H9 (cell line): ENCODE data around the gene MYH16. TPM values are rescaled to one million over a fixed set of nuclear protein-coding genes. Genes with fewer than 3 reads are reported as not detected.
"Not testable (repeated sequence)": the region's sequence is repeated elsewhere in the genome, so short reads cannot be mapped to it uniquely, and the experiment has no call there.

Experiments
- DNase-seq: peaks from one replicate; pipeline ENCODE4 v3.0.0-alpha.2; 2017
- H2AFZ ChIP-seq: one replicate; pipeline ENCODE4 v1.6.1; 2013; ENCODE audit warnings: mild to moderate bottlenecking, low read length, control low read depth, moderate library complexity
- H2AK5ac ChIP-seq: 2 replicates; pipeline ENCODE4 v1.6.1; 2013; ENCODE audit warnings: low read length, control low read depth, mixed read lengths; ENCODE audit not compliant: insufficient read length
- H2BK120ac ChIP-seq: one replicate; pipeline ENCODE4 v1.6.1; 2013; ENCODE audit warnings: low read depth, mild to moderate bottlenecking, low read length, control low read depth, inconsistent platforms; ENCODE audit not compliant: poor library complexity, severe bottlenecking
- H2BK12ac ChIP-seq: 2 replicates; pipeline ENCODE4 v1.6.1; 2013; ENCODE audit warnings: low read length, control low read depth, mixed read lengths, low read depth; ENCODE audit not compliant: insufficient read length
- H2BK15ac ChIP-seq: 2 replicates; pipeline ENCODE4 v1.6.1; 2013; ENCODE audit warnings: low read depth, low read length, control low read depth
- H2BK20ac ChIP-seq: one replicate; pipeline ENCODE4 v1.6.1; 2013; ENCODE audit warnings: low read depth, mild to moderate bottlenecking, low read length, control low read depth, inconsistent platforms; ENCODE audit not compliant: poor library complexity, severe bottlenecking
- H2BK5ac ChIP-seq: 2 replicates; pipeline ENCODE4 v1.6.1; 2013; ENCODE audit warnings: low read length, control low read depth, mixed read lengths; ENCODE audit not compliant: insufficient read length
- H3K14ac ChIP-seq: 2 replicates; pipeline ENCODE4 v1.6.1; 2013; ENCODE audit warnings: low read length, control low read depth; ENCODE audit not compliant: insufficient read depth
- H3K18ac ChIP-seq: 2 replicates; pipeline ENCODE4 v1.6.1; 2013; ENCODE audit warnings: low read depth, mild to moderate bottlenecking, mixed read lengths, low read length, control low read depth; ENCODE audit not compliant: insufficient read length
- H3K23ac ChIP-seq: 2 replicates; pipeline ENCODE4 v1.6.1; 2013; ENCODE audit warnings: low read length, control low read depth, mixed read lengths, low read depth; ENCODE audit not compliant: insufficient read length
- H3K23me2 ChIP-seq: 2 replicates; pipeline ENCODE4 v1.6.1; 2013; ENCODE audit warnings: low read depth, mild to moderate bottlenecking, mixed read lengths, low read length, control low read depth; ENCODE audit not compliant: insufficient read length, poor library complexity, severe bottlenecking
- H3K27ac ChIP-seq: 2 replicates; pipeline ENCODE4 v1.5.1; 2013; ENCODE audit warnings: low read length, control low read depth, mixed read lengths, low read depth; ENCODE audit not compliant: insufficient read length
- H3K27me3 ChIP-seq: 2 replicates; pipeline ENCODE4 v1.6.1; 2013; ENCODE audit warnings: low read length, control low read depth, inconsistent platforms; ENCODE audit not compliant: insufficient read depth
- H3K4ac ChIP-seq: 2 replicates; pipeline ENCODE4 v1.6.1; 2013; ENCODE audit warnings: low read depth, mild to moderate bottlenecking, control low read depth, inconsistent platforms, low read length, moderate library complexity
- H3K4me1 ChIP-seq: 2 replicates; pipeline ENCODE4 v1.6.1; 2013; ENCODE audit warnings: low read length, control low read depth, inconsistent platforms; ENCODE audit not compliant: insufficient read depth
- H3K4me2 ChIP-seq: 2 replicates; pipeline ENCODE4 v1.6.1; 2013; ENCODE audit warnings: low read length, control low read depth, mixed read lengths; ENCODE audit not compliant: insufficient read length, insufficient read depth
- H3K56ac ChIP-seq: 2 replicates; pipeline ENCODE4 v1.6.1; 2013; ENCODE audit warnings: low read depth, mild to moderate bottlenecking, mixed read lengths, low read length, control low read depth; ENCODE audit not compliant: insufficient read length
- H3K79me1 ChIP-seq: 2 replicates; pipeline ENCODE4 v1.6.1; 2013; ENCODE audit warnings: low read depth, mild to moderate bottlenecking, moderate library complexity, low read length, control low read depth, inconsistent platforms; ENCODE audit not compliant: insufficient read depth, poor library complexity, severe bottlenecking
- H3K79me2 ChIP-seq: 2 replicates; pipeline ENCODE4 v1.6.1; 2013; ENCODE audit warnings: low read length, control low read depth, inconsistent platforms; ENCODE audit not compliant: insufficient read depth
- H3K9ac ChIP-seq: 2 replicates; pipeline ENCODE4 v1.6.1; 2013; ENCODE audit warnings: low read length, control low read depth, mixed read lengths; ENCODE audit not compliant: insufficient read length; ENCODE audit errors: extremely low read depth
- H3K9me3 ChIP-seq: one replicate; pipeline ENCODE4 v1.6.1; 2013; ENCODE audit warnings: low read depth, low read length, inconsistent platforms; ENCODE audit not compliant: control insufficient read depth
- H3T11ph ChIP-seq: one replicate; pipeline ENCODE4 v1.6.1; 2013; ENCODE audit warnings: mild to moderate bottlenecking, low read length, control low read depth, inconsistent platforms
- H4K20me1 ChIP-seq: one replicate; pipeline ENCODE4 v1.6.1; 2013; ENCODE audit not compliant: control insufficient read depth, insufficient read length, insufficient read depth
- H4K5ac ChIP-seq: 2 replicates; pipeline ENCODE4 v1.6.1; 2013; ENCODE audit warnings: low read depth, mild to moderate bottlenecking, mixed read lengths, low read length, control low read depth; ENCODE audit not compliant: insufficient read length
- H4K8ac ChIP-seq: replicated peaks from 2 replicates; pipeline ENCODE4 v1.6.1; 2013; ENCODE audit warnings: low read length, control low read depth, mixed read lengths, low read depth; ENCODE audit not compliant: insufficient read length
- H4K91ac ChIP-seq: 2 replicates; pipeline ENCODE4 v1.6.1; 2013; ENCODE audit warnings: low read depth, mild to moderate bottlenecking, moderate library complexity, mixed read lengths, low read length, control low read depth; ENCODE audit not compliant: insufficient read length
- H3K27ac Mint-ChIP-seq, 3 experiments: 2 replicates in 2 of 3; 3 replicates in 1 of 3; pipeline ENCODE4 v1.8.0; 2020 to 2021; ENCODE audit warnings: mixed read lengths in 3 of 3, mild to moderate bottlenecking in 1 of 3, moderate library complexity in 1 of 3
- H3K27me3 Mint-ChIP-seq: 2 replicates; pipeline ENCODE4 v1.8.0; 2021; ENCODE audit warnings: low read depth, mild to moderate bottlenecking, moderate library complexity, mixed read lengths
- H3K36me3 Mint-ChIP-seq, 3 experiments: 2 replicates in 2 of 3; 3 replicates in 1 of 3; pipeline ENCODE4 v1.8.0; 2020 to 2021; ENCODE audit warnings: low read depth in 3 of 3, mixed read lengths in 3 of 3; ENCODE audit not compliant: insufficient read depth in 1 of 3
- H3K4me1 Mint-ChIP-seq, 2 experiments: 2 replicates each; pipeline ENCODE4 v1.8.0; 2020; ENCODE audit warnings: mixed read lengths in 2 of 2
- H3K4me3 Mint-ChIP-seq, 2 experiments: 2 replicates in 1 of 2; 3 replicates in 1 of 2; pipeline ENCODE4 v1.8.0; 2020 to 2021; ENCODE audit warnings: mild to moderate bottlenecking in 2 of 2, mixed read lengths in 2 of 2, moderate library complexity in 1 of 2
- H3K9me3 Mint-ChIP-seq, 2 experiments: 2 replicates in 1 of 2; 3 replicates in 1 of 2; pipeline ENCODE4 v1.8.0; 2020; ENCODE audit warnings: mild to moderate bottlenecking in 2 of 2, mixed read lengths in 2 of 2, moderate library complexity in 1 of 2
- WGBS: extraction: QIAGEN DNeasy Blood & Tissue Kit; methylation state at CpG from one replicate; pipeline ENCODE4 v1.1.7; 2013; ENCODE audit warnings: missing lambda C conversion rate, low lambda C conversion rate, mixed read lengths; ENCODE audit not compliant: insufficient read length; ENCODE audit errors: extremely low coverage; 5-methylcytosine and 5-hydroxymethylcytosine counted together
- total RNA-seq: library from RNA; stranded (reverse); gene quantifications from 2 replicates; pipeline ENCODE4 v1.2.1, GENCODE V29; 2021
- TF ChIP-seq, protein P1 (sequence below): fragments of 200-600 bp; sonication (generic); conservative IDR thresholded peaks from 3 replicates; pipeline ENCODE4 v1.8.0; 2021; ENCODE audit warnings: antibody characterized with exemption, mild to moderate bottlenecking

MYH16 gene
- total RNA-seq, 1 experiment from 2014 or later = not detected

- Histone ChIP-seq H3K27me3 (no peaks in the 10 kb centered on the region), H3K79me2 (no peaks in the 10 kb centered on the region), H2BK5ac (no peak overlapping the region), H2BK15ac (no peak overlapping the region), H4K20me1 (no peaks in the 10 kb centered on the region), H3K9me3 (no peaks in the 10 kb centered on the region), H4K8ac (no peak overlapping the region), H3K18ac (no peak overlapping the region), H2AFZ (no peak overlapping the region), H3K27ac (no peak overlapping the region), H4K91ac (no peak overlapping the region), H3K4ac (no peak overlapping the region), H3K79me1 (no peaks in the 10 kb centered on the region), H3K14ac (no peak overlapping the region), H3K23ac (no peak overlapping the region), H2BK20ac (no peak overlapping the region), H3K9ac (no peak overlapping the region), H3K4me2 (no peak overlapping the region), H3K56ac (no peak overlapping the region), H2AK5ac (no peak overlapping the region), H2BK120ac (no peak overlapping the region), H3K23me2 (no peaks in the 10 kb centered on the region), H3T11ph (no peak overlapping the region), H2BK12ac (no peak overlapping the region), H3K4me1 (no peaks in the 10 kb centered on the region), H4K5ac (no peak overlapping the region)
- peaks cover 14 to 60% (median 45%) of the 10 kb centered on the region in 3 experiments; a peak in 6 of 7 replicates for H3K36me3 Mint-ChIP-seq
- TF ChIP-seq, protein P1, sequence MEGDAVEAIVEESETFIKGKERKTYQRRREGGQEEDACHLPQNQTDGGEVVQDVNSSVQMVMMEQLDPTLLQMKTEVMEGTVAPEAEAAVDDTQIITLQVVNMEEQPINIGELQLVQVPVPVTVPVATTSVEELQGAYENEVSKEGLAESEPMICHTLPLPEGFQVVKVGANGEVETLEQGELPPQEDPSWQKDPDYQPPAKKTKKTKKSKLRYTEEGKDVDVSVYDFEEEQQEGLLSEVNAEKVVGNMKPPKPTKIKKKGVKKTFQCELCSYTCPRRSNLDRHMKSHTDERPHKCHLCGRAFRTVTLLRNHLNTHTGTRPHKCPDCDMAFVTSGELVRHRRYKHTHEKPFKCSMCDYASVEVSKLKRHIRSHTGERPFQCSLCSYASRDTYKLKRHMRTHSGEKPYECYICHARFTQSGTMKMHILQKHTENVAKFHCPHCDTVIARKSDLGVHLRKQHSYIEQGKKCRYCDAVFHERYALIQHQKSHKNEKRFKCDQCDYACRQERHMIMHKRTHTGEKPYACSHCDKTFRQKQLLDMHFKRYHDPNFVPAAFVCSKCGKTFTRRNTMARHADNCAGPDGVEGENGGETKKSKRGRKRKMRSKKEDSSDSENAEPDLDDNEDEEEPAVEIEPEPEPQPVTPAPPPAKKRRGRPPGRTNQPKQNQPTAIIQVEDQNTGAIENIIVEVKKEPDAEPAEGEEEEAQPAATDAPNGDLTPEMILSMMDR = no peak
- DNase-seq = no peak
- H3K27ac Mint-ChIP-seq = no peak overlapping the region
- H3K9me3 Mint-ChIP-seq = no peaks in the 10 kb centered on the region
- no peak overlapping the region for H3K4me3 Mint-ChIP-seq
- WGBS = no CpG with 5 or more reads among the region's 13 CpGs
- H3K4me1 Mint-ChIP-seq = no peaks in the 10 kb centered on the region
- no peaks in the 10 kb centered on the region for H3K27me3 Mint-ChIP-seq
Observed at GRCh38 chr7:99344061-99344647, 71.5 kb downstream of the MYH16 start.

GRCh38 chr7:99350641-99351040 lies 78.0 kb downstream of the MYH16 start:
- H4K5ac ChIP-seq, H3K4me3 Mint-ChIP-seq, H3K27me3 Mint-ChIP-seq, H3K23me2 ChIP-seq, H2BK120ac ChIP-seq, H3K4me1 ChIP-seq, H3K9ac ChIP-seq, H3T11ph ChIP-seq, H3K79me2 ChIP-seq, H3K27ac ChIP-seq, H3K23ac ChIP-seq, H3K18ac ChIP-seq, H2BK20ac ChIP-seq, H4K91ac ChIP-seq, H3K14ac ChIP-seq, H3K56ac ChIP-seq, H3K4me1 Mint-ChIP-seq, H3K27ac Mint-ChIP-seq, DNase-seq, H3K79me1 ChIP-seq, H2AFZ ChIP-seq, H2BK5ac ChIP-seq, H4K20me1 ChIP-seq, H3K9me3 ChIP-seq, H3K9me3 Mint-ChIP-seq, H3K27me3 ChIP-seq, H2BK15ac ChIP-seq, H2AK5ac ChIP-seq, H4K8ac ChIP-seq, H2BK12ac ChIP-seq, H3K4me2 ChIP-seq, H3K4ac ChIP-seq: not testable (repeated sequence)
- peaks cover 16 to 54% (median 40%) of the 10 kb centered on the region in 3 experiments; a peak in 6 of 7 replicates for H3K36me3 Mint-ChIP-seq
- no CpG with 5 or more reads among the region's 3 CpGs for WGBS
